HL-60 (cell line): Measurements from ENCODE around the gene H1-8.

Experiments used
- DNase-seq, 2 experiments: peaks; one replicate each; pipeline ENCODE4 v3.0.0-alpha.2; 2010 to 2020; ENCODE audit warnings: low read depth in 1 of 2, low spot score in 1 of 2
- H3K27ac ChIP-seq: fragments of 250-450 bp; sonication (Bioruptor Pico); replicated peaks from 2 replicates; pipeline ENCODE4 v1.5.1; 2020; ENCODE audit warnings: mild to moderate bottlenecking, moderate library complexity
- H3K27me3 ChIP-seq: fragments of 250-450 bp; sonication (Bioruptor Pico); 2 replicates; pipeline ENCODE4 v1.5.1; 2021; ENCODE audit warnings: mild to moderate bottlenecking, moderate library complexity; ENCODE audit not compliant: insufficient read depth, poor library complexity, severe bottlenecking
- H3K4me3 ChIP-seq: replicated peaks from 2 replicates; pipeline ENCODE4 v1.5.1; 2011; ENCODE audit warnings: mild to moderate bottlenecking, control low read depth, low read length; ENCODE audit not compliant: insufficient read depth
- CTCF ChIP-seq: IDR thresholded peaks from one replicate; pipeline ENCODE4 v1.5.1; 2011; ENCODE audit warnings: low read length, control low read depth, inconsistent platforms; ENCODE audit not compliant: insufficient read depth
- GABPA ChIP-seq: IDR thresholded peaks from 2 replicates; pipeline ENCODE4 v1.6.1; 2012; ENCODE audit warnings: low read depth
- POLR2AphosphoS5 ChIP-seq: IDR thresholded peaks from 2 replicates; pipeline ENCODE4 v1.6.1; 2012; ENCODE audit warnings: low read depth
- SPI1 ChIP-seq: IDR thresholded peaks from 2 replicates; pipeline ENCODE4 v1.6.1; 2012; ENCODE audit warnings: low read depth, mild to moderate bottlenecking, borderline replicate concordance
- TF ChIP-seq, protein P1 (sequence below): IDR thresholded peaks from 2 replicates; pipeline ENCODE4 v1.6.1; 2012; ENCODE audit warnings: low read depth; ENCODE audit not compliant: insufficient replicate concordance

Gene H1-8

GRCh38 chr3:129584631-129585030, 41.7 kb downstream of the H1-8 start:
- no peak for DNase-seq
- H3K4me3 ChIP-seq, result no peak overlapping the region
- TF ChIP-seq CTCF, result no peak
- H3K27ac ChIP-seq, result no peak overlapping the region
- H3K27me3 ChIP-seq, result no peaks in the 10 kb centered on the region

- DNase-seq, result no peak
- H3K4me3 ChIP-seq, result no peak overlapping the region
- no peaks in the 10 kb centered on the region for H3K27me3 ChIP-seq
- TF ChIP-seq, protein P1, sequence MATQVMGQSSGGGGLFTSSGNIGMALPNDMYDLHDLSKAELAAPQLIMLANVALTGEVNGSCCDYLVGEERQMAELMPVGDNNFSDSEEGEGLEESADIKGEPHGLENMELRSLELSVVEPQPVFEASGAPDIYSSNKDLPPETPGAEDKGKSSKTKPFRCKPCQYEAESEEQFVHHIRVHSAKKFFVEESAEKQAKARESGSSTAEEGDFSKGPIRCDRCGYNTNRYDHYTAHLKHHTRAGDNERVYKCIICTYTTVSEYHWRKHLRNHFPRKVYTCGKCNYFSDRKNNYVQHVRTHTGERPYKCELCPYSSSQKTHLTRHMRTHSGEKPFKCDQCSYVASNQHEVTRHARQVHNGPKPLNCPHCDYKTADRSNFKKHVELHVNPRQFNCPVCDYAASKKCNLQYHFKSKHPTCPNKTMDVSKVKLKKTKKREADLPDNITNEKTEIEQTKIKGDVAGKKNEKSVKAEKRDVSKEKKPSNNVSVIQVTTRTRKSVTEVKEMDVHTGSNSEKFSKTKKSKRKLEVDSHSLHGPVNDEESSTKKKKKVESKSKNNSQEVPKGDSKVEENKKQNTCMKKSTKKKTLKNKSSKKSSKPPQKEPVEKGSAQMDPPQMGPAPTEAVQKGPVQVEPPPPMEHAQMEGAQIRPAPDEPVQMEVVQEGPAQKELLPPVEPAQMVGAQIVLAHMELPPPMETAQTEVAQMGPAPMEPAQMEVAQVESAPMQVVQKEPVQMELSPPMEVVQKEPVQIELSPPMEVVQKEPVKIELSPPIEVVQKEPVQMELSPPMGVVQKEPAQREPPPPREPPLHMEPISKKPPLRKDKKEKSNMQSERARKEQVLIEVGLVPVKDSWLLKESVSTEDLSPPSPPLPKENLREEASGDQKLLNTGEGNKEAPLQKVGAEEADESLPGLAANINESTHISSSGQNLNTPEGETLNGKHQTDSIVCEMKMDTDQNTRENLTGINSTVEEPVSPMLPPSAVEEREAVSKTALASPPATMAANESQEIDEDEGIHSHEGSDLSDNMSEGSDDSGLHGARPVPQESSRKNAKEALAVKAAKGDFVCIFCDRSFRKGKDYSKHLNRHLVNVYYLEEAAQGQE, result no peak
- TF ChIP-seq CTCF (no peak), SPI1 (no peak)
- H3K27ac ChIP-seq, result no peak overlapping the region
Observed at GRCh38 chr3:129585949-129586657, 43.1 kb downstream of the H1-8 start.

GRCh38 chr3:129586746-129587430, 43.9 kb downstream of the H1-8 start:
- DNase-seq, result no peak
- Histone ChIP-seq H3K4me3 (no peak overlapping the region), H3K27me3 (no peaks in the 10 kb centered on the region), H3K27ac (no peak overlapping the region)
- TF ChIP-seq CTCF, result no peak
- TF ChIP-seq SPI1, result no peak
- TF ChIP-seq, protein P1, result no peak
- TF ChIP-seq GABPA, result no peak
- TF ChIP-seq POLR2AphosphoS5, result no peak
